ENCODE data around the gene MT1F. TPM values are rescaled to one million over a fixed set of nuclear protein-coding genes. Genes with fewer than 3 reads are reported as not detected.
"Not testable (repeated sequence)": the region's sequence is repeated elsewhere in the genome, so short reads cannot be mapped to it uniquely, and the experiment has no call there.

The MT1F gene
- total RNA-seq, 2 donors from 2014 or later = 3.4 TPM; not detected in 1

DNA sequence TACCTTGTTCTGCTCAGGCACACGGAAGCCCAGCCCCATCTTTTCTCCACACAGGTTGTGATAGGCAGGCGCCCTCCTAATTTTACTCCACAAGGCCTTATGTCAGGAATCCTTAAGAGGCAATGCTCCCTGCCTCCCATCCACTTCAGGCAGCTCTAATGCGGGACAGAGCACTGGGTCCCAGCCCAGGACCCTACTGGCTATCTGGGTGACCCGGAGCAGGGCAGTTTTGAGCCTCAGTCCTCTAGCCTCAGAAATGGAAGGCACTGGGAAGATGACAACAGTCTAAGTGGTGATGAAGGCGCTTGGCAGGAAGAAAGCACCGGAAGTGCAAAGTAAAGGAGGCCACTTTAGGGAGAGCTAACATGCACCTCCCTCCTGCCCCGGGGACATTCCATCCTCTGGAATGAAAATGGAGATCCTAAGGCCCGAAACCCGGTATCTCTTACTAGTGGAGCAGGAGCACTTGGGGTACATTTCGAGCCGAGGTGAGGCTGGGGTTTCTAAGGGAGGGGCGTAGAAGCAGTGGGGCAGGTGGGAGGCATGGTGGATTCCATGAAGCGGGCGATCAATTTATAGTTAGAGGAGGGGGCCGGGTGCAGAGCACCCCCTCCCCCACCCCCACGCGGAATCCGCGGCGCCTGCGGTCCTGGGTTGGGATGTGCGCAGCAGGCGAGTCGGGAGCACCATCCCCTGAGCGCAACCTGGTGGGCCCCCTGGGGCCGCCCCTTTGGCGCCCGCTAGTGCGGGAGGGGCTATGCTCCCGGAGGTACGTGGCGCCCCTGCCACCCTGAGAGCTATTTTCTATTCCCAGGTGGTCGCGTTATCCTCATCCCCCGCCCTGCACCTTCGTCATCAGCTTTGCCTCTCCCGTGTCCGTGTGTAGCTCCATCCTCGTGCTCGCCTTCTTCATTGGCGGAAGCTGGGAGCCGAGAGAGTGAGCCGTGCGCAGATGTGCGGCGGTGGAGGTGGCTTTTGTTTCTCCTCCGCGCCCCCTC, 4.9 kb downstream of the MT1F start:
- Mint-ChIP-seq H3K27me3 (ENCODE audit: insufficient read depth) (peaks cover 98% of the 10 kb centered on the region), H3K4me1 (peaks cover 6% of the 10 kb centered on the region), H3K9me3 (no peaks in the 10 kb centered on the region), H3K27ac (no peak overlapping the region), H3K36me3 (ENCODE audit: low read depth) (no peaks in the 10 kb centered on the region), H3K4me3 (peak overlapping the region; percentile 46)
- 19 to 21% methylated on average over 30 to 48 of the region's 48 CpGs for WGBS, 2 experiments (ENCODE audit: insufficient coverage in 1 of 2, insufficient read length in 1 of 2)
- peaks cover 100% of the 10 kb centered on the region for H3K27me3 ChIP-seq (ENCODE audit: control insufficient read depth, insufficient read depth, low read length, poor library complexity, severe bottlenecking)
- H3K4me3 ChIP-seq (ENCODE audit: low read length) = no peak overlapping the region
- DNase-seq = peak; percentile 52
- H3K4me1 ChIP-seq (ENCODE audit: control insufficient read depth, insufficient read depth, low read length) = no peaks in the 10 kb centered on the region
- TF ChIP-seq, protein P1, sequence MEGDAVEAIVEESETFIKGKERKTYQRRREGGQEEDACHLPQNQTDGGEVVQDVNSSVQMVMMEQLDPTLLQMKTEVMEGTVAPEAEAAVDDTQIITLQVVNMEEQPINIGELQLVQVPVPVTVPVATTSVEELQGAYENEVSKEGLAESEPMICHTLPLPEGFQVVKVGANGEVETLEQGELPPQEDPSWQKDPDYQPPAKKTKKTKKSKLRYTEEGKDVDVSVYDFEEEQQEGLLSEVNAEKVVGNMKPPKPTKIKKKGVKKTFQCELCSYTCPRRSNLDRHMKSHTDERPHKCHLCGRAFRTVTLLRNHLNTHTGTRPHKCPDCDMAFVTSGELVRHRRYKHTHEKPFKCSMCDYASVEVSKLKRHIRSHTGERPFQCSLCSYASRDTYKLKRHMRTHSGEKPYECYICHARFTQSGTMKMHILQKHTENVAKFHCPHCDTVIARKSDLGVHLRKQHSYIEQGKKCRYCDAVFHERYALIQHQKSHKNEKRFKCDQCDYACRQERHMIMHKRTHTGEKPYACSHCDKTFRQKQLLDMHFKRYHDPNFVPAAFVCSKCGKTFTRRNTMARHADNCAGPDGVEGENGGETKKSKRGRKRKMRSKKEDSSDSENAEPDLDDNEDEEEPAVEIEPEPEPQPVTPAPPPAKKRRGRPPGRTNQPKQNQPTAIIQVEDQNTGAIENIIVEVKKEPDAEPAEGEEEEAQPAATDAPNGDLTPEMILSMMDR (conservative IDR thresholded peaks at IDR 0.05) = no peak
- H3K9me3 ChIP-seq (ENCODE audit: control insufficient read depth, low read length) = no peaks in the 10 kb centered on the region
- no peak overlapping the region for H3K27ac ChIP-seq (ENCODE audit: low read depth, low read length)
- H3K9ac ChIP-seq (ENCODE audit: extremely low read depth, low read length, poor library complexity, severe bottlenecking) = no peak overlapping the region
- H3K36me3 ChIP-seq (ENCODE audit: control insufficient read depth, insufficient read depth, low read length) = no peaks in the 10 kb centered on the region

DNA sequence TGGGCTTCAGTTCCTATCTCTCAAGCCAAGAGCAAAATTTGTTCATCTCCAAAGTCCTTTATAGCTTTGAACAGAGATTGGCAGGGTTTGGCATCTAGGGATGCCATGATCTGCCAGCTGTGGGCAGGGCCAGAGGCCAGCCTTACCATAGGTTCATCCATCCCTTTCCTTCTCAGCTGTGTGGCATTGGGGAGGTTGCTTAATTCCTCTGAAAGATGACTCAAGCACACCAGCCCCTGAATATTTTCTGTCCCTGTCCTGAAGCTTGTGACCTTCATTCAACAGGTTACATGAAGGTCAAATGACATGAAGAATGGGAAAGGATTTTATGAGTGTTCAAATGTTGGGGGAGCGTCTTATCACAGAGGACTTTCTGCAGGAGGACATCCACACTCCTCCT, 6.7 kb downstream of the MT1F start:
- WGBS, 2 experiments (ENCODE audit: insufficient coverage in 1 of 2, insufficient read length in 1 of 2) = 60% methylated on average over 1 of the region's 1 CpG; no CpG with 5 or more reads in 1 of the 2 experiments
- Mint-ChIP-seq H3K4me1 (peaks cover 2% of the 10 kb centered on the region), H3K27me3 (ENCODE audit: insufficient read depth) (peaks cover 98% of the 10 kb centered on the region), H3K9me3 (no peaks in the 10 kb centered on the region), H3K36me3 (ENCODE audit: low read depth) (no peaks in the 10 kb centered on the region), H3K27ac (no peak overlapping the region), H3K4me3 (no peak overlapping the region)
- H3K27ac ChIP-seq (ENCODE audit: low read depth, low read length) = no peak overlapping the region
- H3K36me3 ChIP-seq (ENCODE audit: control insufficient read depth, insufficient read depth, low read length) = no peaks in the 10 kb centered on the region
- H3K4me1 ChIP-seq (ENCODE audit: control insufficient read depth, insufficient read depth, low read length) = no peaks in the 10 kb centered on the region
- DNase-seq = no peak
- H3K27me3 ChIP-seq (ENCODE audit: control insufficient read depth, insufficient read depth, low read length, poor library complexity, severe bottlenecking) = peaks cover 100% of the 10 kb centered on the region
- H3K9ac ChIP-seq (ENCODE audit: extremely low read depth, low read length, poor library complexity, severe bottlenecking) = no peak overlapping the region
- no peak overlapping the region for H3K4me3 ChIP-seq (ENCODE audit: low read length)
- TF ChIP-seq, protein P1 (conservative IDR thresholded peaks at IDR 0.05) = no peak
- H3K9me3 ChIP-seq (ENCODE audit: control insufficient read depth, low read length) = no peaks in the 10 kb centered on the region

DNA sequence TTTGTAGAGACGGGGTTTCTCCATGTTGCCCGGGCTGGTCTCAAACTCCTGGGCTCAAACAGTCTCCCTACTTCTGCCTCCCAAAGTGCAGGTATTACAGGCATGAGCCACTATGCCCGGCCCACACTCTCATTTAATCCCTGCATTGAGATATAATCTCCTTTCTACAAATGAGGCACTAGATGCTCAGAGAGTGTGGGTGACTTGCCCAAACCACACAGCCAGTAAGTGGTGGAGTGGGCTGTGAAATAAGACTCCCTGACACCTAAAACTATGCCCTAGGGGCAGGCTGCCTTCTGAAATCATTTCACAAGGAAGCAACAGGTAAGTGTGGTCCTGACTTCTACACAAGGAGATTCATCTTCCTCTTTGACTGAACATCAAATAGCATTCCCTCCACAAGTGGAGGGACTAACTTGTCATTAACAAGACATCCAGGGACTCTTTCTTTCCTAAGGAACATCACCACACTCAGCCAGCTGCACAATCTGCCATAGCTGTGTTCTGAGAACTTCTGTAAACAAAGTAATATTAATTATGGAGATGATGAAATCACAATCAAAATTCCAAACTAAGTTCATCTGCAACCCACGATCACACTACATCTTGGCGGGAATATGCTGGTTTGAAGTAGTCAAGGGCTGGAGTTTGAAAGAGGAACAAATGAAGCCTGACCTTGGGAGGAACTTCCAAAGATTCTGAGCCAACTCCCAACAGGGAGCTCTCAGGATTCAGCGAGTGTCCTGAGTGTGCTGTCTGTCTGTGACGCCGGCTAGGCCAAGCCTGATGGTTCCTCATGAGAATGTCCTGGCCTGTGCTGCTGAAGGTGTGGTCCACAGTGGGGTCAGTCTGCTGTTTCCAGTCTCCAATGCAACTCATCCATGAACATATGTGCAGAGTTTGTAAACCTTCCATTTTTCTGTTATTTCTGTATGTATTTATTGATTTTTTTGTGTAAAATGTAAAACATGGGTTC, 7.8 kb downstream of the MT1F start:
- H3K9me3 ChIP-seq (ENCODE audit: control insufficient read depth, low read length); H3K9ac ChIP-seq (ENCODE audit: extremely low read depth, low read length, poor library complexity, severe bottlenecking); H3K4me1 Mint-ChIP-seq; H3K4me3 ChIP-seq (ENCODE audit: low read length); DNase-seq; H3K9me3 Mint-ChIP-seq; H3K36me3 Mint-ChIP-seq (ENCODE audit: low read depth); H3K27ac ChIP-seq (ENCODE audit: low read depth, low read length); H3K36me3 ChIP-seq (ENCODE audit: control insufficient read depth, insufficient read depth, low read length); H3K4me3 Mint-ChIP-seq; H3K4me1 ChIP-seq (ENCODE audit: control insufficient read depth, insufficient read depth, low read length); H3K27ac Mint-ChIP-seq: not testable (repeated sequence)
- peaks cover 100% of the 10 kb centered on the region for H3K27me3 ChIP-seq (ENCODE audit: control insufficient read depth, insufficient read depth, low read length, poor library complexity, severe bottlenecking)
- peaks cover 98% of the 10 kb centered on the region for H3K27me3 Mint-ChIP-seq (ENCODE audit: insufficient read depth)
- WGBS, 2 experiments (ENCODE audit: insufficient coverage in 1 of 2, insufficient read length in 1 of 2) = 68 to 75% methylated on average over 7 to 8 of the region's 8 CpGs

Data from endodermal cell (in vitro differentiated cells).